Osteoblast (primary cell): ENCODE data around the gene KCNQ1. TPM values are rescaled to one million over a fixed set of nuclear protein-coding genes. Genes with fewer than 3 reads are reported as not detected.
A peak's percentile ranks its signal among the peaks of the same experiment; 100 is the strongest.

Experiments
- DNase-seq: peaks from one replicate; pipeline ENCODE4 v3.0.0; 2011; ENCODE audit warnings: low spot score, mixed read lengths; ENCODE audit not compliant: insufficient read length; ENCODE audit errors: missing footprints
- H2AFZ ChIP-seq: 2 replicates; pipeline ENCODE4 v1.6.0; 2011; ENCODE audit warnings: mild to moderate bottlenecking, low read length
- H3K27ac ChIP-seq: 2 replicates; pipeline ENCODE4 v1.5.1; 2011; ENCODE audit warnings: mild to moderate bottlenecking, low read depth, low read length, moderate library complexity
- H3K27me3 ChIP-seq: 2 replicates; pipeline ENCODE4 v1.6.0; 2012; ENCODE audit warnings: mild to moderate bottlenecking, control low read depth, inconsistent platforms, low read length, moderate library complexity; ENCODE audit not compliant: insufficient read depth
- H3K36me3 ChIP-seq: 2 replicates; pipeline ENCODE4 v1.5.1; 2011; ENCODE audit warnings: mild to moderate bottlenecking, low read length, control low read depth, moderate library complexity; ENCODE audit not compliant: insufficient read depth
- H3K4me1 ChIP-seq: 2 replicates; pipeline ENCODE4 v1.5.1; 2011; ENCODE audit warnings: mild to moderate bottlenecking, low read length, control low read depth, moderate library complexity; ENCODE audit not compliant: insufficient read depth
- H3K4me2 ChIP-seq: 2 replicates; pipeline ENCODE4 v1.6.0; 2011; ENCODE audit warnings: mild to moderate bottlenecking, low read length; ENCODE audit not compliant: insufficient read depth
- H3K4me3 ChIP-seq: fragments of 200-600 bp; sonication (generic); 3 replicates; pipeline ENCODE4 v1.5.1; 2012; ENCODE audit warnings: mild to moderate bottlenecking, low read length, inconsistent platforms; ENCODE audit not compliant: insufficient read depth
- H3K79me2 ChIP-seq: 2 replicates; pipeline ENCODE4 v1.6.0; 2012; ENCODE audit warnings: mild to moderate bottlenecking, low read length, control low read depth, inconsistent platforms; ENCODE audit not compliant: insufficient read depth
- H3K9me3 ChIP-seq: 2 replicates; pipeline ENCODE4 v1.5.1; 2011; ENCODE audit warnings: low read depth, low read length, control low read depth
- H4K20me1 ChIP-seq: 2 replicates; pipeline ENCODE4 v1.6.0; 2012; ENCODE audit warnings: mild to moderate bottlenecking, low read length, control low read depth; ENCODE audit not compliant: insufficient read depth
- total RNA-seq: library from RNA; depleted of rRNA; stranded (reverse); fragments of >200 nt; gene quantifications from 2 replicates; pipeline ENCODE4 v1.2.3, GENCODE V29; 2012
- TF ChIP-seq, protein P1 (sequence below): IDR thresholded peaks from 2 replicates; pipeline ENCODE4 v1.5.1; 2011; ENCODE audit warnings: mild to moderate bottlenecking, low read depth, low read length, moderate library complexity; ENCODE audit errors: extremely low read depth

The KCNQ1 gene
- total RNA-seq, 1 donor = not detected

DNA sequence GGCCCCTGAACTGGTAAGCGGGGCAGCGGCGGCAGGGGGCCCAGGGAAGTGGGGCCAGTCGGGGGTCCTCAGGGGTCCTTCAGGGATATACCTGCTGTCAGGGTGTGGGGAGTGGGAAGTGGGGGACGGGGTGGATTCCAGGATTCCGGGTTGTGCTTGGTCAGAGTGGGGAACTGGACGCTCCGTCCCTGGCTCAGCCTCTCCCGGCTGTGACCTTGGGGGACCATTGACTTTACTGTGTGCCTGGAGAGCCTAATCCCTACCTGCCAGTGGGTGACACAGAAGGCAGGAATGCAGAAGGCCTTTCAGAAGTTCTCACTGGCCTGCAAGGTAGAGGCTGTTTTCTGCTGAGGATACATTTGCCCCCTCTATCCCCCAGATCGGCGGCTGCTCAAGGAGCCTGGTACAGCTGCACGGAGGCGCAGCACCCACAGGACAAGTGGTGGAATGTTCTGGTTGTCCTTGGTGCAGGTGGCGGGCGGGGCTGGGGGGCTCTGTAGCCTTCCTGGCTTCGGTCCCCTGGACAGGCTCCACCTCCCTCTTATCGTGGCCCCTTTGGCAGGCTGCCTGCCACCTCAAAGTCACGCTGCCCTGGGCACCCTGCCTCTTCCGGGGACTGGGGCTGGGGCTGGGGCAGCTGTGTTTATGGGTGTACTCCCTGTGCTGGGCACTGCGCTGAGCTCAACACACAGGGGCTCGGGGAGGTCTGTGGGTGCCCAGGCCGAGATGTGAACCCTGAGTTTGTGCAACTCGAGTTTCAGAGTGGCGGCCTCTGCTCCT, 18.4 kb downstream of the KCNQ1 start:
- H3K4me2 ChIP-seq = no peak overlapping the region
- TF ChIP-seq, protein P1, sequence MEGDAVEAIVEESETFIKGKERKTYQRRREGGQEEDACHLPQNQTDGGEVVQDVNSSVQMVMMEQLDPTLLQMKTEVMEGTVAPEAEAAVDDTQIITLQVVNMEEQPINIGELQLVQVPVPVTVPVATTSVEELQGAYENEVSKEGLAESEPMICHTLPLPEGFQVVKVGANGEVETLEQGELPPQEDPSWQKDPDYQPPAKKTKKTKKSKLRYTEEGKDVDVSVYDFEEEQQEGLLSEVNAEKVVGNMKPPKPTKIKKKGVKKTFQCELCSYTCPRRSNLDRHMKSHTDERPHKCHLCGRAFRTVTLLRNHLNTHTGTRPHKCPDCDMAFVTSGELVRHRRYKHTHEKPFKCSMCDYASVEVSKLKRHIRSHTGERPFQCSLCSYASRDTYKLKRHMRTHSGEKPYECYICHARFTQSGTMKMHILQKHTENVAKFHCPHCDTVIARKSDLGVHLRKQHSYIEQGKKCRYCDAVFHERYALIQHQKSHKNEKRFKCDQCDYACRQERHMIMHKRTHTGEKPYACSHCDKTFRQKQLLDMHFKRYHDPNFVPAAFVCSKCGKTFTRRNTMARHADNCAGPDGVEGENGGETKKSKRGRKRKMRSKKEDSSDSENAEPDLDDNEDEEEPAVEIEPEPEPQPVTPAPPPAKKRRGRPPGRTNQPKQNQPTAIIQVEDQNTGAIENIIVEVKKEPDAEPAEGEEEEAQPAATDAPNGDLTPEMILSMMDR = no peak
- no peaks in the 10 kb centered on the region for H3K79me2 ChIP-seq
- H3K36me3 ChIP-seq = no peaks in the 10 kb centered on the region
- peak; percentile 31 for DNase-seq
- no peaks in the 10 kb centered on the region for H4K20me1 ChIP-seq
- H3K4me1 ChIP-seq = no peaks in the 10 kb centered on the region
- no peaks in the 10 kb centered on the region for H3K27me3 ChIP-seq
- no peak overlapping the region for H2AFZ ChIP-seq
- H3K27ac ChIP-seq = no peak overlapping the region
- H3K9me3 ChIP-seq = no peaks in the 10 kb centered on the region
- no peak overlapping the region for H3K4me3 ChIP-seq

DNA sequence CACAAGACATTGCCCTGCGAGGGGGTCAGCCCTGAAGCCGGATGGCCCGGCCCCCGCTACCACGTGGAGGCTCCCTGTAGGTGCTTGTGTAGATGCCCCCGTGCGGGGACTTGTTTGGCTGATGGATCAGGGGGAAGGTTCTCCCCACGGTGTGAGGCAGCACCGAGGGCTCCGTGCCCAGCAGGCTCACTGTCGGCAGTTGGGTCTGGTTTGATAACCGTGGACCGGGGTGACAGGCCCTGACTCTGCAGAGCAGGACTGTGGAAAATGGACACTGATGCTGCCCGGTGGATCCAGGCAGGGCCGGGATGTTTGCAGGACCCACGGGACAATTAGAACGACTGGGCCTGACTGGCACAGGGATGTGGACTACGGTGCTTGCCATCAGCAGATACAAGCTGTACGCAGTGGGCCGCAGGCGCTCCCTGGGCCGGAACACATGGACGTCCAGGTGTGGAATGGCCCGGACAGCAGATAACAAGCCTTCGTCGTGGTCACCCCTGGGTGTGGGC, 19.0 kb downstream of the KCNQ1 start:
- H3K79me2 ChIP-seq = no peaks in the 10 kb centered on the region
- no peak overlapping the region for H2AFZ ChIP-seq
- TF ChIP-seq, protein P1 = no peak
- no peaks in the 10 kb centered on the region for H3K36me3 ChIP-seq
- H3K27me3 ChIP-seq = no peaks in the 10 kb centered on the region
- no peaks in the 10 kb centered on the region for H3K9me3 ChIP-seq
- no peak overlapping the region for H3K27ac ChIP-seq
- H3K4me3 ChIP-seq = no peak overlapping the region
- no peak overlapping the region for H3K4me2 ChIP-seq
- DNase-seq = peak; percentile 63
- no peaks in the 10 kb centered on the region for H3K4me1 ChIP-seq
- H4K20me1 ChIP-seq = no peaks in the 10 kb centered on the region

DNA sequence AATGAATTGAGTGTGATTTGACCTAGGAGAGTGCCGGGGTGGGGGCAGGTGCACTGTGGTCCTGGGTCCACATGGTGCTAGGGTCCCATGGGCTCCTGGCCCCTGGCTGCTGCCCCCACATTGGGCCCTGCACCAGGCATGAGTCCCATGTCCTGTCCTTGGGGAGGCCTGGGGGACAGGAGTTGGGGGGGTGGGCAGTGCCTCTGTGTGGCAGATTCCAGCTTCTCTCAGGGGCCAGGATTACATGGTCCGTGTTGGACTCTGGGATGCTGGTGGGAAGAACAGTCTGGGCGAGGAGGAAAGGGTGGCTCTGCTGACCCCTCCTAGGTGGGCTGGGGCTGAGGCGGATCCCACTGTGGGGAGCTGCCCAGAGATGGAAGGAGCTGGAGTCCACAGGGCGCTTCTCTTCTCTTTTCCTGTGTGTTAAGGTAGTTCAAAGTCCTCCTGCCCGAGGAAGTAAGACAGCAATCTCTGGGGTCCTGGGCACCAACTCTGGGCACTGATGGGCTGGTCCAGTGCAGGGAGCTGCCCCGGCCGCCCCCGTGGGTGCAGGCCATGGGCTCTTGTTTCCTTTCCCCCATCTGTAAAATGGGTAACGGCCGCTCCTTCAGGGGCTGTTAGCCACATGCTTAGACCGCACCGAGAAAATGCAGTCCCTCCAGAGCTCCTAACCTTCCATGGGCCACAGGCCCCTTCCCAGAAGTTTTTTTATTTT, 19.8 kb downstream of the KCNQ1 start:
- peak; percentile 47 for DNase-seq

More for the DNA sequence above, 19.8 kb downstream of the KCNQ1 start:
- H3K36me3 ChIP-seq = no peaks in the 10 kb centered on the region
- no peaks in the 10 kb centered on the region for H4K20me1 ChIP-seq
- TF ChIP-seq, protein P1 = no peak
- no peaks in the 10 kb centered on the region for H3K27me3 ChIP-seq
- no peaks in the 10 kb centered on the region for H3K9me3 ChIP-seq
- no peak overlapping the region for H3K27ac ChIP-seq
- no peaks in the 10 kb centered on the region for H3K79me2 ChIP-seq
- no peak overlapping the region for H3K4me3 ChIP-seq
- no peaks in the 10 kb centered on the region for H3K4me1 ChIP-seq
- no peak overlapping the region for H2AFZ ChIP-seq
- no peak overlapping the region for H3K4me2 ChIP-seq
